ENCODE results near the gene FLT3LG.

- peak; percentile 51; the same call in 1 of the 2 replicates for TF ChIP-seq CTCF (conservative IDR thresholded peaks at IDR 0.05)
- TF ChIP-seq EZH2 (IDR thresholded peaks at IDR 0.05; ENCODE audit: low read depth): no peak
Measured at GRCh38 chr19:49475995-49476880, 2.2 kb downstream of the FLT3LG start.
